Fibroblast of peridontal ligament (primary cell): Measurements from ENCODE around the gene STX5.
A peak's percentile ranks its signal among the peaks of the same experiment; 100 is the strongest.
"Not testable (repeated sequence)": the region's sequence is repeated elsewhere in the genome, so short reads cannot be mapped to it uniquely, and the experiment has no call there.

Experiments
- DNase-seq: peaks from one replicate; pipeline ENCODE4 v3.0.0-alpha.2; 2010; ENCODE audit errors: extremely low read depth

Gene STX5

DNA sequence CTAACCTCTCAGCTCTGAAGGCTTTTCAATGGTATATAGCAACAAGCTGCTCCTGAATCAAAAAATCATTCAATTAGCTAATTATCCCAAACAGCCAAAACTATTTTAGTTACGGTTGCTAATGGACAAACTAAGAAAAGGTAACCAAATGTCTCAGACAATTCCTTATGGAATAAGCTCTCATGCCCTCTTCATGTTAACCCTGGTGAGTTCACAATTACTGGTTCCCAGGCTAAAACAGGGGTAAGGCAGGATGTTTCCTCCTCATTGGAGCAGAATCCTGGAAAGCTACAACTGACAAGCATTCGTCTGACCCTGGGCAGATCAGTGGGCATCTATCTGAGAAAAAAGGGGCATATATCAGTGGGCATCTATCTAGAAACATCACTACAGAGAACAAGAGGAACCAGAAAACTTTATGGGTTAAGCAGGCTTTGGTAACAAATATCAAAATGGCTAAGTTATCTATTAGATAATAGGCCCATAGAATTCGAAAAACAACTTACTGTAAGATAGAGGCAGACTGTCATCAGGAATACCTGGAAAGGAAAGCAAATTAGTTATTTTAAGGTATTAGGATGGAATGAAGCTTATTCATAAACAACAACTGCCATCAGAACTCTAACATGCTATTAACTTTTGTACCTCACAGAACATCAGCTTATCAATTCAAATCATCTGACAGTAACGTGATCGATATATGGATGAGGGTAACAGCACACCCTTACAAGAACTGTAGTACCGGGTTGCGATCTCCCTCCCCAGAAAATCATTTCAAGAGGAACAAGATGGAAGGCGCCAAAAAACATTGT, 22.4 kb upstream of the STX5 start:
- DNase-seq: no peak

DNA sequence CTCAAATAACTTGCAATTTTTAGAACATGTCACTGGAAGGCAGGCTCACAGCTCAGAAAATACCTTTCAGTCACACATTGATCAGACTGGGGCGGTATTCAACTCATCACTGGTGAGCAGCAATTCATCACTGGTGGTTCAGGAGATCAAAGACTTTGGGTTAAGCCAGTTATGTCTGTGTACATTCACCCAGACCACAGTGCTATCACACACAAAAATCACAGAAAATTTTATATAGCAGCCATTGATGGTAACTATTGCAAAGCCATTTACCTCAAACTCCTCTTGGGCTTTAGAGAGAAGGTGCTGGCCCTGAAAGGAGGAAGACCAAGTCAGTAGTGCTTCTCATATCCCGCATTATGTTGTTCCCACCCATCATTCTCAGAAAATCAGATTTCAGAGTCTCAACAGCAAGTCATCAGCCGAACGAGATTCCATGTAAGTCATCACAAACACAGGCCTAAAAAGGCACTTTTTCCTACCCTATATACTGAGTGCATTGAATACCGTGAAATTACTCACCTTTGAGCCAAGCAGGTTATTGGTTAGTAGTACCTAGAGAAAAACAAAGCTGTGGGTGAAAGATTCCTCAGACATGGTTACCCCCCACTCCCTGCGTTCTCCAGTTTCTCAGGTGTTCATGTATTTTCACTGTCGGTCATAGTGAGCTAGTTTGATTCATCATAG, 21.6 kb upstream of the STX5 start:
- no peak for DNase-seq

DNA sequence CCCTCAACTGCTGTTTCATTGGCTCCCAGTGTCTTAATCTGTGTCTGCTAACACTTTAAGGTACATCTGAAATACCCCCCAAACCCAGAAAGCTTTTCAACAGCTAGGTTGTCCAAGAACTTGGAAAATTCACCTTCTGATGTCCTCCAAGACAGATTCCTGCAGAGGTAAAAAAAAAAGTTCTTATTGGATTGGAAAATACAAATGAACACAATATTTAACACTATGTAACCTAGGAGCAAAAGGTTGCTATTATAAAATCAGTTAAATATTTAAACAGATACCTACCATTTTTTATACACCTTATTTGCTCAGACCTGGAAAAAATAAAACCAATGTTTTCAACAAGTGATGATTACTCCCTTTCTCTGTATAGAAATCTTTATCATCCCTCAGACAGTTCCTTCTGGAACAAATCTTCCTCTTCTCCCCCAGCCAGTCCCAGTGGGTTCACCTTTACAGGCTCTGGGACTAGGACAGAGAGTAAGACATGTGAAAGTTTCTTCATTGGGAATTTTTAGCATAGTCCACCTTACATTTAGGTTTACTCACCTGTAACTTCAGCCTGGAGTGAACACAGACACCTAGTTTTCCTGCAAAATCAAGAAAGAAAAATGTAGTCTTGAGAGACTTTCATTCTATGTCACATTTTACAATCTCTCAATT, 20.8 kb upstream of the STX5 start:
- DNase-seq: no peak

DNA sequence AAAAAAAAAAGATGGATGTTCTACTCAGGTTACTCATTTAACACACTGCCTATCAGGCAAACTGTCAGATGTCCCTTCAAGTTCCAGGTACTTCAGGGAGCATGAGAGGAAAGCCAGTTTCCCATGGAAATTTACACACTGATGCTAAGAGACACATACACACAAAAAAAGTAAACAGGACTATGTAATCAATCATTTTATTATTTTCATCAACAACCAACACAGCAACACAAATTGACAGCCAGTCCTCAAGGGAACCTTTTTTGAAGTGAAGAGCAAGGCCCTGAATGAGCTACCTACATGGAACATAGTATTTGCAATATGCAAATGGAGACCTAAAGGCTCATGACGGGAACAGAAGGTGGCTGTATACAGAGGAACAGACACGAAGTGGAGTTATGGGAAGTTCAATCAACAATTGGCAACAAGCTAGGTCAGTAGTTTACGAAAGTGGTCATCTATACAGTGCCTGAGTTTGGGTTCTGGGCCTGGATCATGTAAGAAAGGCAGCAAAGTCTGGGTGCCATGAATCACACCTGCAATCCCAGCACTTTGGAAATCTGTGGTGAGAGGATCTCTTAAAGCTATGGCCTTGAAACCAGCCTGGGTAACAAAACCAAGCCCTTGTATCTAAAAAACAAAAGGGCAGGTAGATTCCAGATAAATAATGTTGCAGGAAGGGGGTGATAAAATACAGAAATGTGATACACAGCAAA, 20.1 kb upstream of the STX5 start:
- DNase-seq: no peak

- DNase-seq: no peak
These were observed 19.3 kb upstream of the STX5 start for GRCh38 chr11:62850911-62851806.

DNA sequence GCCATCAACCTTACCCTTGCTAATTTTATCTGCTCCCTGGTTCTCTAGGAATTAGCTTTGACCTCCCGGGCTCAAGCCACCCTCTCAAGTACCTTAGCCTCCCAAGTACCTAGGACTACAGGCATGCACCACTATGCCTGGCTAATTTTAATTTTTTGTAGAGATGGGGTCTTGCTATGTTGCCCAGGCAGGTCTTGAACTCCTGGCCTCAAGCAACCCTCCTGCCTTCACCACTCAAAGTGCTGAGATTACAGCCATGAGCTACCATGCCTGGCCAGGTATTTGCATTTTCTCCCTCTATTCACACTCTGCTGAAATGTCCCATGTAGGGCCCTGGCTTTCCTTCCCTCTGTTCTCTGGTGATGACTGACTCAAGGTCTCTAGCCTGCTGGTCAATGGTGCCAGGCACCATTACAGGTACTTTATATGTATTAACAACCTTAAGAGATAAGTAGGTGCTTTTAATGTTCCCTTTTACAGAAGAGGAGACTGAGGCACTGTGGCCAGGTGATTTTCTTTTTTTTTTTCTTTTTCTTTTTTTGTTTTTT, 16.0 kb upstream of the STX5 start:
- no peak for DNase-seq

DNA sequence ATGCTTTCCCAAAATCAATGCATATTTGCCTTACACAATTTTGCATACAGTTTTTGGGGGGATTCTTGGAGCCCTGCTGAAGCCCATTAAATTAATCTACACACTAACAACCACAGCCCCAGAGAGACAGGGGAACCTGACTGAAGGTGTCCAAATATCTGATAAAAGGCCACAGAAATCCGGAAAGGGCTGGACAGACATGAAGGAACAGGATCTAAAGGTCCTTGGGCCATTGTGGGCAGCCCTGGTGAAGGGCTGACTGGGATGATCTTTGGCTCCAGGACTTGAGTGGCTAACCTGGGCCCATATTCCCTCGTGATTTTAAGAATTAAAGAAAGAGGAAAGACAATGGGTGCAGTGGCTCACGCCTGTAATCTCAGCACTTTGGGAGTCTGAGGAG, 14.3 kb upstream of the STX5 start:
- no peak for DNase-seq

DNA sequence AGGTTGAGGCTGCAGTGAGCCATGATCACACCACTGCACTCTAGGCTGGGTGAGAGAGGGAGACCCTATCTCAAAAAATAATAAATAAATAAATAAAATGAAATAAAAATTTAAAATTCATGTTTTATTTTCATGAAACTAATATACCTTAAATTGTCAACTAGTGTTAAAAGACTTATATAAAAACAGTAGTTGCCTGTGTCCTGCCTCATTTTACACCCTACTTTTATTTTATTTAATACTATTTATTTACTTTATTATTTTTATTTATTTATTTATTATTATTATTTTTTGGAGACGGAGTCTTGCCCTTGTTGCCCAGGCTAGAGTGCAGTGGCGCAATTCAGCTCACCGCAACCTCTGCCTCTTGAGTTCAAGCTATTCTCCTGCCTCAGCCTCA, 12.3 kb upstream of the STX5 start:
- no peak for DNase-seq

DNA sequence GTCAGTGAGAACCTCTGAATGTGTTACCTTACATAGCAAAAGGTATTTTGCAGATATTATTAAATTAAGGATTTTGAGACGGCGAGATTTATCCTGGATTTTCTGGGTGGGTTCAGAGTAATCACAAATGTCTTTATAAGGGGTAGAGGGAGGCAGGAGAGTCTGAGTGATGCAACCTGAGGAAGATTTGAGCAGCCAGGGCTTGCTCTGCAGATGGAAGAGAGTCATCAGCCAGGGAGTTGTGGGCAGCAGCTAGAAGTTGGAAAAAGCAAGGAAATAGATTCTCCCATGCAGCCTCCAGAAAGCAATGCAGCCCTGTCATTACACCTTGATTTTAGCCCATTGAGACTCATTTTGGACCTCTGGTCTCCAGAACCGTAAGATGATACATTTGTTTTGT, 11.6 kb upstream of the STX5 start:
- peak; percentile 43 for DNase-seq

- not testable (repeated sequence) for DNase-seq
These were observed 11.0 kb upstream of the STX5 start for GRCh38 chr11:62842891-62843290.

GRCh38 chr11:62842171-62842741, 10.4 kb upstream of the STX5 start:
- no peak for DNase-seq

DNA sequence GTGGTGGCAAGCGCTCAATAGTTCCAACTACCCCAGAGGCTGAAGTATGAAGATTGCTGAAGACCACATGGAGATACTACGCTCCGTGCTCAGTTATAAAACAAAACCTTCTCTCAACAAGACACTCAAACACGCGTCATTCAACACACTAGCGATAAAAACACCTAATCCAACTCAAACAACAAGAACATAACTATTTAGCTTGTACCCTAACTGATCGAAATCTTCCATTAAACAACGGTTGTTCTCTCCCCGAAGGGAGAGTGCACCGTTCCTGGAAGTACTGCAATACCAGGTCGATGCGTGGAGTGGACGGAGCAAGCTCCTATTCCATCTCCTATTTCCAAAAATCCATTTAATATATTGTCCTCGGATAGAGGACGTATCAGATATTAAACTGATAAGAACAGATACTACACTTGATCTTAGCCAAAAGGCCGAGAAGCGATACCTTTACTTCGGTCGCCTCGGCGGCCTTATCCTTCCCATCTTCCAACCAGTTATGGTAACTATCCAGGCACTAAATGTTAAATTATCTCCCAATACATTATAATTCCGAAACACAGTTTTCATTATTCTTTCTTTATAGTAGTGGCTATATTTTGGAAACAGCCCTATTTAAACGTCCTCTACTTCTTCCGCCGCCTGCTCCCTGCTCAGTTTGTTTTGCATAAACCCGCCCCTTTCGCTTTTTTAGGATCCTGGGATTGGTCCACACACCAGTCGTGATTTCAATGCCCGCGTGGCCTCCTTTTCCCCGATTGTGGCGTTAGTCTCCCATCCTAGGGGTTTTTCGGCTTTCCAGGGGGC, 9.7 kb upstream of the STX5 start:
- DNase-seq: peak; percentile 100

DNA sequence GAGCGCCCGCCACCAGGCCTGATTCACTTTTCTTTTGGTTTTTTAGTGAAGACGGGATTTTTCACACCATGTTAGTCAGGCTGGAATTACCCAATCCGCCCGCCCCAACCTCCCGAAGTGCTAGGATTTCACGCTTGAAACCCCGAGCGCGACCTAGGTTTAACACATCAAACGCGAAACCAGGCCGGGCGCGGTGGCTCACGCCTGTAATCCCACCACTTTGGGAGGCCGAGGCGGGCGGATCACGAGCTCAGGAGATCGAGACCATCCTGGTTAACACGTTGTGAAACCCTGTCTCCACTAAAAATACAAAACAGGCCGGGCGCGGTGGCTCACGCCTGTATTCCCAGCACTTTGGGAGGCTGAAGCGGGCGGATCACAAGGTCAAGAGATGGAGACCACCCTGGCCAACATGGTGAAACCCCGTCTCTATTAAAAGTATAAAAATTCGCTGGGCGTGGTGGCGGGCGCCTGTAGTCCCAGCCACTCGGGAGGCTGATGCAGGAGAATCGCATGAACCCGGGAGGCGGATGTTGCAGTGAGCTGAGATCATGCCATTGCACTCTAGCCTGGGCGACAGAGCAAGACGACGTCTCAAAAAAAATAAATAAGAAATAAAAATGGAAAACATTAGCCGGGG, 9.0 kb upstream of the STX5 start:
- peak; percentile 88 for DNase-seq

DNA sequence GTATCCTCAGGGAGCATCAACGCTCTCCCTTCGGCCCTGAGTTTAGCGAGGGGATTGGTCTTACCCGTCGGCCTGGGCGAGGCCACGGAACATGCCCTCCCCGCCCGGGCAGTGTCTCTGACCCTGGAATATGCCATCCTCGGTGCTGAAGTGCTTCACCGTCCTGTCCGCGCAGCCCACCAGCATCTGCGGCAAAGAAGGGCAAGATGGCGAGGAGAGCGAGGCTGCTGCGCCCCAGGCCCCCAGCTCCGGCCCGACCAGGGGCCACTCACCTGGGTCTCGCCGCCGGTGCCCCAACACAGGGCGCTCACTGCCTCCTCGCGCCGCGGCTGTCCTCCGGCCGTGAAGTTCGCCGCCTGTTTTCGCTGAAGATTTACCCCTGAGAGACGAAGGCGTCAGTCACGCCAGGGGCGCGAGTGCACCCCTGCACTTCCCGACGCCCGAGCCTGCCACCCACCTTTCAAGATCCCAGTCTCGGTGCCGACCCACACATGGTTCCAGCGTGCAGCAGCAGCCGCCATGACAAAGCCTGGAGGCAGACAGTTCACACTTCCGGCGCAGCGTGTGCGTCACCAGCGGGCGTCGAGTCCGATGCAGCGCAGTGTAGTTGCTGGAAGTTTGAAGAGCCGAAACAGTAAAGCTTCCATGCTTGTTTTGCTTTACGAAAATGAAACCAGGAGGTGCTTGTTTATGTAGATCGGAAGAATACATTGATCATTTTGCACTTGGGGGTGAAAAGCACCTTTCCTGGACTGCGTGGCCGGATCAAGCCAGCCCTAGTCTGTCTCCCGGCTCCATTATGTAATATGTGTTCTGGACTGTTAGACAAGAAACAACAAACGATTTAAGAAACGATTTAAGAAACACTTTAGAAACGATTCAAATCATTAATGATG, 7.4 kb upstream of the STX5 start, which contains the start of gene WDR74:
Gene WDR74, minus strand, starts transcription at position 541 of the 896 bp plus-strand sequence. Its CDS starts 20 bp downstream, at position 521.
- DNase-seq: peak; percentile 93

- DNase-seq: no peak
These were observed 3.5 kb upstream of the STX5 start for GRCh38 chr11:62835336-62835735.

GRCh38 chr11:62832336-62833234, 734 bp upstream of the STX5 start, which contains the start of gene TEX54:
TSS of gene TEX54 (minus strand) at chr11:62832841.
- no peak for DNase-seq
